T47D (cell line): ENCODE measurements around the gene AKR1C8.
"Not testable (repeated sequence)": the region's sequence is repeated elsewhere in the genome, so short reads cannot be mapped to it uniquely, and the experiment has no call there.

ENCODE experiments used
- DNase-seq, 2 experiments: peaks; one replicate each; pipeline versions ENCODE4 v3.0.0 to v3.0.0-alpha.2; 2011 to 2012; ENCODE audit warnings: low read depth in 1 of 2, low spot score in 1 of 2
- JUND ChIP-seq: IDR thresholded peaks from 2 replicates; pipeline ENCODE4 v1.6.1; 2012; ENCODE audit warnings: low read depth
- in situ Hi-C: cut with HindIII; loops from 2 replicates; pipeline ENCODE4 v1.10.0; 2016; ENCODE audit warnings: low sequenced_read_pairs, low pct_unique_long_range_greater_than_20kb

Gene AKR1C8

GRCh38 chr10:5117026-5117425 lies 67.9 kb downstream of the AKR1C8 start:
- in situ Hi-C loops: no loop called here
- DNase-seq: no peak
- TF ChIP-seq JUND: no peak

GRCh38 chr10:5116621-5117020 lies 68.3 kb downstream of the AKR1C8 start:
- DNase-seq: no peak
- in situ Hi-C loops: no loop called here
- no peak for TF ChIP-seq JUND

- in situ Hi-C loops, DNase-seq: not testable (repeated sequence)
These were observed 75.1 kb downstream of the AKR1C8 start for GRCh38 chr10:5109861-5110260.

GRCh38 chr10:5108658-5109416 lies 76.1 kb downstream of the AKR1C8 start:
- no peak for TF ChIP-seq JUND
- DNase-seq: no peak
- in situ Hi-C loops: no loop called here

DNA sequence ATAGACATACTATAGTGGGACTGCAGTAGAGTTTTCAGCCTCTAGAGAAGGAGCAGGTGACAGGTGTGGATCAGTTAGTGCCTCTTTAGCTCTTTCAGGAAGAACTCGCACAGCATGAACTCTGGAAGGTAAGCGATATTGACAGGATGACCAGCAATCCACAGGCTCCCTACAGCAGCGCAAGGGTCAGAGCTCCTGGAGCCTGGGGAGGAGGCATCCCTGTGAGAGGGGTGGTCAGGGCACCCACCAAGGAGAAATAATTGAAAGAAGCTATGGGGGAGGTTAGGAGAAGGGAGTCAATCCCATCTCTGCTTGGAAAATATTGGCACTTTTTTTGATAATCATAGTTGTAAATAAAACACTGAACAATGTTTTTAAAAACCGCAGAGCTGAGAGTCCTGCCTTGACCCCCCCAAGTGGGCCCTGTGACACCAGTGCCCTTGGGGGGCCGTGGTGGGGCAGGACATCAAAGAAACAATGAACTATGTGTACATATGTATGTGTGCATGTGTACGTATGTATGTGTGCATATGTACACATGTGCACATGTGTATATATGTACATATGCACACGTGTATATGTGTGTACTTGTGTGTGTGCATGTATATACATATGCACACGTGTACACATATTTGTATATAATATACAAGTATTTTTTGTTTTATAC lies 77.0 kb downstream of the AKR1C8 start:
- in situ Hi-C loops: no loop called here
- no peak for DNase-seq
- TF ChIP-seq JUND: no peak

- TF ChIP-seq JUND: no peak
- in situ Hi-C loops: no loop called here
- DNase-seq: no peak
These were observed 78.4 kb downstream of the AKR1C8 start for GRCh38 chr10:5106553-5106952.

GRCh38 chr10:5105626-5106025 lies 79.3 kb downstream of the AKR1C8 start:
- no peak for TF ChIP-seq JUND
- no peak for DNase-seq
- in situ Hi-C loops: no loop called here
